Glomerular visceral epithelial cell (primary cell): ENCODE measurements around the gene MEIS2.

Experiments
- DNase-seq: peaks from one replicate; pipeline ENCODE4 v3.0.0-alpha.2; 2016; ENCODE audit errors: extremely low spot score

Gene MEIS2

GRCh38 chr15:37098468-37099318, 1.7 kb downstream of the MEIS2 start:
- DNase-seq, result peak; percentile 55

- no peak for DNase-seq
Observed at GRCh38 chr15:37097144-37097919, 3.0 kb downstream of the MEIS2 start.

GRCh38 chr15:37096558-37097143, 3.7 kb downstream of the MEIS2 start:
- no peak for DNase-seq

- no peak for DNase-seq
Observed at GRCh38 chr15:37095770-37096557, 4.4 kb downstream of the MEIS2 start.

- no peak for DNase-seq
Observed at GRCh38 chr15:37094915-37095711, 5.2 kb downstream of the MEIS2 start.

GRCh38 chr15:37094333-37094914, 5.9 kb downstream of the MEIS2 start:
- DNase-seq, result no peak

- no peak for DNase-seq
Observed at GRCh38 chr15:37093480-37094332, 6.6 kb downstream of the MEIS2 start.

- no peak for DNase-seq
Observed at GRCh38 chr15:37090543-37091175, 9.7 kb downstream of the MEIS2 start.

GRCh38 chr15:37088436-37088835, 11.9 kb downstream of the MEIS2 start:
- no peak for DNase-seq

- no peak for DNase-seq
Observed at GRCh38 chr15:37087131-37087588, 13.2 kb downstream of the MEIS2 start.

GRCh38 chr15:37086521-37086920, 13.8 kb downstream of the MEIS2 start:
- no peak for DNase-seq

GRCh38 chr15:37086120-37086519, 14.2 kb downstream of the MEIS2 start:
- DNase-seq, result no peak

GRCh38 chr15:37084602-37085001, 15.7 kb downstream of the MEIS2 start:
- DNase-seq, result no peak

GRCh38 chr15:37083610-37084009, 16.7 kb downstream of the MEIS2 start:
- no peak for DNase-seq

GRCh38 chr15:37081983-37082382, 18.4 kb downstream of the MEIS2 start:
- DNase-seq, result no peak

- DNase-seq, result no peak
Observed at GRCh38 chr15:37080261-37080921, 20.0 kb downstream of the MEIS2 start.

GRCh38 chr15:37079726-37080125, 20.6 kb downstream of the MEIS2 start:
- DNase-seq, result no peak

GRCh38 chr15:37078566-37078965, 21.8 kb downstream of the MEIS2 start:
- DNase-seq, result no peak
